H54 (cell line): Measurements from ENCODE around the gene ZNG1C.
"Not testable (repeated sequence)": the region's sequence is repeated elsewhere in the genome, so short reads cannot be mapped to it uniquely, and the experiment has no call there.

Experiments
- DNase-seq: peaks from one replicate; pipeline ENCODE4 v3.0.0; 2011; ENCODE audit warnings: low spot score, mixed read lengths; ENCODE audit not compliant: insufficient read length
- FAIRE-seq: peaks from 3 replicates; lab custom pipeline; 2011; peaks lifted over from hg19 to GRCh38; lab: Jason Lieb, UNC

Gene ZNG1C

GRCh38 chr9:68338000-68338399, 96.2 kb downstream of the ZNG1C start:
- not testable (repeated sequence) for FAIRE-seq, DNase-seq

DNA sequence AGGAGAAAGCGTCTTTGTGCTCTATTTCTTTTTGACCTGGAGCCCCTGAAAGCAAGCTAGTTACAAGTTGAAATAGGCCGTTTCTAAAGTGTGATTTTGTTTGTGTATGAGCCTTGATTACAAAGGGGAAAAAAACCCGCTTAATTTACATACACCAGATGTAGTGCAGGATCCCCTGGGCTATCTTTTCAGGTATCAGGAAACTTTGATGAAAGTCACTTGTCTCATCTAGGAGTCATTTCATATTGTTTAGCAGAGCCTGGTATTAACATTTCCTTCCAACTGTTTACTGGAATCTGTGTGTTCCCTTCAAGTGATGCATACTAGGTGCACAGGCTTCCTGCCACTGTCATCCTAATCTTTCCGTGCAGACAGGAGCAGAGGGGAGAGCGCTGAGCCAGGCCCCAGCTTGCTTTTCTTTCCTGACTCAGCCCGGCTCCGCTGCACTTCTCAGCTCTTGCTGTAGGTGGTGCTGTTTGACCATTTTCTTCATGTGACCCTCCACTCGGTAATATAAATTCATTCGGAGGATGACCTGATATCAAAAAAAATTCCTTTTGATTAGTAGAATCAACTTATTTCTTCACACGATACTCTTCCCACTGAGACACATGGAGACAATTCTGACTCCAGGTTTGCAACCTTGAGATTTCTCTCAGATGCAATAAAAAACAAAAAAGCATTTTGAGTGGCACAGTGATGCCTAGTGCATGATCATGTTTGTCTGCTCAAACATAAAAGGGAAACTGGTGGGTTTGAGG, 100.7 kb downstream of the ZNG1C start:
- DNase-seq, FAIRE-seq: not testable (repeated sequence)

- FAIRE-seq, result not testable (repeated sequence)
Observed at GRCh38 chr9:68343242-68343641, 101.5 kb downstream of the ZNG1C start.

DNA sequence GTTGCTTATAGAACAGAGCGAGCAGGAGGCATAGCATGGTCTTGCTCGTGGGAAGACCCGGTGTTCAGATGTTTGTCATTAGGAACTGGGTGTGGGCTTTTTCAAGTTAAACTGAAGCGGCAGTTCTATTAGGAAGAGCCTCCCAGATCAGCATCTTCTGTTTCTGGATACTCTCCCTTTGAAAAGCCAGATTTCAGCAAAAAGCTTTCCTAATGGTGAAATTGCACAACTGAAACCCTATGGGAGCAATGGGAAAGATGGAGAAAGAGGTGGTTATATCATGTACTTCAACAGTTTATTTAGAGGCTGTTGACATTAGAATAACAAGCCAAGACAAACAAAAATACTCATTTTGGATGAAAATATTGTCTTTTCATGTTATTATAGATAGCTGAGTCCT, 102.2 kb downstream of the ZNG1C start:
- FAIRE-seq, DNase-seq: not testable (repeated sequence)

More at GRCh38 chr9:68343242-68343641, 101.5 kb downstream of the ZNG1C start:
- not testable (repeated sequence) for DNase-seq
